HCT116 (cell line): ENCODE results near the gene DSG1. TPM values are rescaled to one million over a fixed set of nuclear protein-coding genes. Genes with fewer than 3 reads are reported as not detected.
A peak's percentile ranks its signal among the peaks of the same experiment; 100 is the strongest.

Source experiments
- ATAC-seq: fragments of 200-7000 bp; cut with Tn5 transposase; 2 replicates; pipeline ENCODE4 v1.9.1; 2020; ENCODE audit warnings: mild to moderate bottlenecking, moderate library complexity
- BruUV-seq: library from RNA; stranded (reverse); fragments of 400-500 nt; replicated peaks from 2 replicates; lab custom pipeline; 2021; lab: Mats Ljungman, UMichigan
- CTCF ChIA-PET: fragments of 300-600 bp; sonication (Branson Sonifier 250); formaldehyde crosslinking; loops from one replicate; lab custom pipeline; 2021; ENCODE audit warnings: antibody characterized with exemption; lab: Charles Lee
- POLR2A ChIA-PET: fragments of 300-600, 350-600 bp; sonication (Branson Sonifier 250); formaldehyde crosslinking; loops from one replicate; lab custom pipeline; 2021; ENCODE audit warnings: antibody characterized with exemption; lab: Charles Lee
- RAD21 ChIA-PET, 2 experiments: fragments of 300-600 bp; sonication (Branson Sonifier 250); formaldehyde crosslinking; loops; one replicate each; lab custom pipeline; 2023; ENCODE audit warnings: low total read pairs in 2 of 2; ENCODE audit not compliant: uncharacterized antibody in 2 of 2, unreplicated experiment in 2 of 2, low non-redundant PET in 1 of 2; lab: Charles Lee
- DNase-seq: peaks from one replicate; pipeline ENCODE4 v3.0.0-alpha.2; 2010; ENCODE audit warnings: low read depth, low spot score
- H2AFZ ChIP-seq: fragments of 200-600 bp; shearing (Covaris generic), sonication (generic); 2 replicates; pipeline ENCODE4 v1.6.1; 2017; ENCODE audit warnings: low read depth, mixed run types, mixed read lengths, antibody characterized with exemption, low read length; ENCODE audit not compliant: poor library complexity, severe bottlenecking
- H3K27ac ChIP-seq: 2 replicates; pipeline ENCODE4 v1.5.1; 2012; ENCODE audit warnings: low read depth, low read length
- H3K27me3 ChIP-seq: fragments of 200-600 bp; sonication (generic); 2 replicates; pipeline ENCODE4 v1.6.1; 2016; ENCODE audit warnings: mixed run types, low read length, mixed read lengths; ENCODE audit not compliant: insufficient read depth
- H3K36me3 ChIP-seq, 2 experiments: fragments of 200-500 bp in 1 of 2; fragments of 200-600 bp in 1 of 2; sonication (Bioruptor generic) in 1 of 2; sonication (generic) in 1 of 2; 2 replicates each; pipeline versions ENCODE4 v1.5.1 to v1.6.1; 2014 to 2016; ENCODE audit warnings: low read length in 2 of 2, inconsistent platforms in 1 of 2, mixed read lengths in 1 of 2, mixed run types in 1 of 2; ENCODE audit not compliant: insufficient read depth in 2 of 2, control insufficient read depth in 1 of 2
- H3K4me1 ChIP-seq, 2 experiments: fragments of 200-600 bp in 1 of 2; sonication (generic) in 1 of 2; 2 replicates each; pipeline versions ENCODE4 v1.5.1 to v1.6.1; 2012 to 2017; ENCODE audit warnings: low read length in 2 of 2, inconsistent platforms in 1 of 2, mild to moderate bottlenecking in 1 of 2, mixed read lengths in 1 of 2, mixed run types in 1 of 2, moderate library complexity in 1 of 2; ENCODE audit not compliant: insufficient read depth in 2 of 2, control insufficient read depth in 1 of 2
- H3K4me2 ChIP-seq: fragments of 200-600 bp; sonication (generic); 2 replicates; pipeline ENCODE4 v1.6.1; 2017; ENCODE audit warnings: mixed run types, low read length, mixed read lengths
- H3K4me3 ChIP-seq, 2 experiments: fragments of 200-600 bp in 1 of 2; sonication (generic) in 1 of 2; replicated peaks in 1 of 2; 2 replicates each; pipeline ENCODE4 v1.5.1; 2011 to 2016; ENCODE audit warnings: low read length in 2 of 2, control low read depth in 1 of 2, low read depth in 1 of 2, mild to moderate bottlenecking in 1 of 2, mixed read lengths in 1 of 2, mixed run types in 1 of 2
- H3K79me2 ChIP-seq: fragments of 200-600 bp; sonication (generic); 2 replicates; pipeline ENCODE4 v1.6.1; 2017; ENCODE audit warnings: mild to moderate bottlenecking, mixed run types, low read length, moderate library complexity, mixed read lengths; ENCODE audit not compliant: insufficient read depth
- H3K9ac ChIP-seq: fragments of 200-600 bp; sonication (generic); 2 replicates; pipeline ENCODE4 v1.6.1; 2016; ENCODE audit warnings: low read length, mixed read lengths
- H3K9me2 ChIP-seq: fragments of 200-600 bp; sonication (generic), shearing (Covaris generic); 2 replicates; pipeline ENCODE4 v1.6.1; 2017; ENCODE audit warnings: mixed run types, mild to moderate bottlenecking, moderate library complexity; ENCODE audit not compliant: insufficient read depth
- H3K9me3 ChIP-seq, 2 experiments: fragments of 200-500 bp in 1 of 2; fragments of 200-600 bp in 1 of 2; sonication (Bioruptor generic) in 1 of 2; sonication (generic) in 1 of 2; 2 replicates each; pipeline ENCODE4 v1.6.1; 2014 to 2017; ENCODE audit warnings: low read length in 2 of 2, mixed read lengths in 2 of 2, inconsistent platforms in 1 of 2, low read depth in 1 of 2, mild to moderate bottlenecking in 1 of 2, mixed run types in 1 of 2, moderate library complexity in 1 of 2; ENCODE audit not compliant: control insufficient read depth in 1 of 2, insufficient read depth in 1 of 2
- H4K20me1 ChIP-seq: fragments of 200-600 bp; sonication (generic), shearing (Covaris generic); 2 replicates; pipeline ENCODE4 v1.6.1; 2017; ENCODE audit warnings: mixed run types, mild to moderate bottlenecking, moderate library complexity; ENCODE audit not compliant: insufficient read depth
- ATF3 ChIP-seq: IDR thresholded peaks from 2 replicates; pipeline ENCODE4 v1.6.1; 2012
- CBX3 ChIP-seq: IDR thresholded peaks from 2 replicates; pipeline ENCODE4 v1.6.1; 2012; ENCODE audit warnings: low read depth
- CEBPB ChIP-seq: IDR thresholded peaks from 2 replicates; pipeline ENCODE4 v1.6.1; 2012; ENCODE audit warnings: low read depth
- CTCF ChIP-seq, 3 experiments: fragments of 200-600 bp in 1 of 3; sonication (generic) in 1 of 3; IDR thresholded peaks in 2 of 3; conservative IDR thresholded peaks in 1 of 3; 2 replicates each; pipeline ENCODE4 v1.5.1; 2012 to 2017; ENCODE audit warnings: low read depth in 2 of 3, low read length in 2 of 3, antibody characterized with exemption in 1 of 3, borderline replicate concordance in 1 of 3, control low read depth in 1 of 3, mild to moderate bottlenecking in 1 of 3, mixed read lengths in 1 of 3, mixed run types in 1 of 3, moderate library complexity in 1 of 3; ENCODE audit not compliant: insufficient read depth in 1 of 3
- ELF1 ChIP-seq: IDR thresholded peaks from 2 replicates; pipeline ENCODE4 v1.6.1; 2012; ENCODE audit warnings: low read depth, borderline replicate concordance
- EZH2phosphoT487 ChIP-seq: fragments of 200-600 bp; IDR thresholded peaks from 2 replicates; pipeline ENCODE4 v1.6.1; 2018; ENCODE audit warnings: antibody characterized with exemption, borderline replicate concordance
- JUND ChIP-seq: IDR thresholded peaks from 2 replicates; pipeline ENCODE4 v1.6.1; 2012
- MAX ChIP-seq: IDR thresholded peaks from 2 replicates; pipeline ENCODE4 v1.6.1; 2012
- POLR2A ChIP-seq: IDR thresholded peaks from 2 replicates; pipeline ENCODE4 v1.7.0; 2011; ENCODE audit warnings: borderline replicate concordance; ENCODE audit not compliant: insufficient read depth, insufficient read length; ENCODE audit errors: extremely low read depth
- POLR2AphosphoS5 ChIP-seq: IDR thresholded peaks from 2 replicates; pipeline ENCODE4 v1.6.1; 2011; ENCODE audit warnings: mild to moderate bottlenecking, low read depth, low read length, moderate library complexity
- RAD21 ChIP-seq: IDR thresholded peaks from 2 replicates; pipeline ENCODE4 v1.6.1; 2012; ENCODE audit warnings: low read depth, mild to moderate bottlenecking
- REST ChIP-seq: IDR thresholded peaks from 2 replicates; pipeline ENCODE4 v1.6.1; 2012; ENCODE audit warnings: low read depth
- SIN3A ChIP-seq: IDR thresholded peaks from 2 replicates; pipeline ENCODE4 v1.6.1; 2012; ENCODE audit warnings: low read depth
- SP1 ChIP-seq: IDR thresholded peaks from 2 replicates; pipeline ENCODE4 v1.6.1; 2012; ENCODE audit warnings: low read depth
- TCF7L2 ChIP-seq: IDR thresholded peaks from 2 replicates; pipeline ENCODE4 v1.7.0; 2011; ENCODE audit warnings: borderline replicate concordance, inconsistent platforms; ENCODE audit not compliant: insufficient read depth, insufficient read length; ENCODE audit errors: extremely low read depth
- YY1 ChIP-seq: IDR thresholded peaks from 2 replicates; pipeline ENCODE4 v1.6.1; 2011; ENCODE audit warnings: low read length, low read depth, moderate library complexity, mild to moderate bottlenecking; ENCODE audit not compliant: insufficient replicate concordance; ENCODE audit errors: extremely low read depth
- ZBTB33 ChIP-seq: IDR thresholded peaks from 2 replicates; pipeline ENCODE4 v1.6.1; 2011; ENCODE audit warnings: mild to moderate bottlenecking, low read length, moderate library complexity; ENCODE audit not compliant: insufficient replicate concordance; ENCODE audit errors: extremely low read depth
- ZNF274 ChIP-seq: fragments of 200-500 bp; sonication (Bioruptor generic); IDR thresholded peaks from 2 replicates; pipeline ENCODE4 v1.6.1; 2014; ENCODE audit warnings: mild to moderate bottlenecking, low read depth, low read length, inconsistent platforms
- intact Hi-C: fragments of 100-400 bp; cut with micrococcal nuclease; formaldehyde crosslinking; loops from 2 replicates; pipeline ENCODE4 v1.10.0; 2022
- total RNA-seq: library from RNA; stranded (reverse); gene quantifications from one replicate; pipeline ENCODE4 v1.2.1, GENCODE V29; 2021; ENCODE audit not compliant: unreplicated experiment

DSG1 gene
- total RNA-seq, 1 experiment from 2014 or later = not detected

GRCh38 chr18:31399306-31400032 lies 81.5 kb downstream of the DSG1 start:
- DNase-seq = peak; percentile 83
- TF ChIP-seq CBX3 (peak; percentile 60; the same call in 1 of the 2 replicates), SP1 (peak; percentile 86), ZNF274 (no peak), TCF7L2 (peak; percentile 82), ATF3 (0 out of 2 replicates have a peak, but pooled peaks have one; percentile 27), ELF1 (peak; percentile 24; the same call in 1 of the 2 replicates), ZBTB33 (no peak), RAD21 (peak; percentile 5; the same call in 1 of the 2 replicates), YY1 (peak; percentile 15), JUND (peak; percentile 91), REST (no peak), MAX (peak; percentile 38), POLR2A (no peak), EZH2phosphoT487 (no peak), SIN3A (no peak), CTCF (IDR thresholded peaks at IDR 0.05 in 2 of 3, conservative IDR thresholded peaks at IDR 0.05 in 1 of 3; ENCODE audit: borderline replicate concordance in 1 of 3, insufficient read depth in 1 of 3, low read depth in 2 of 3, low read length in 2 of 3) (no peak), CEBPB (peak; percentile 90), POLR2AphosphoS5 (no peak)

More at GRCh38 chr18:31399306-31400032, 81.5 kb downstream of the DSG1 start:
- BruUV-seq = no TSS peak
- ChIA-PET POLR2A (no interaction called here), CTCF (interaction anchor here (1.5 kb wide), 1 partner anchor 164 kb away, joined by 4 read pairs; no protein-coding TSS in a partner anchor), RAD21 (no interaction called here)
- H3K9ac ChIP-seq = peak overlapping the region; percentile 36
- peak overlapping the region; percentile 64 for H3K27ac ChIP-seq
- H3K27me3 ChIP-seq = no peaks in the 10 kb centered on the region
- H3K4me2 ChIP-seq = peak overlapping the region; percentile 63
- H2AFZ ChIP-seq = peak overlapping the region; percentile 90
- no peaks in the 10 kb centered on the region for H3K36me3 ChIP-seq
- no peaks in the 10 kb centered on the region for H3K9me2 ChIP-seq
- ATAC-seq = peak; percentile 83
- H3K79me2 ChIP-seq = no peaks in the 10 kb centered on the region
- H3K9me3 ChIP-seq = no peaks in the 10 kb centered on the region
- H3K4me1 ChIP-seq = peaks cover 49 to 54% of the 10 kb centered on the region in 2 experiments
- intact Hi-C loops = loop anchor here (5.0 to 10.0 kb wide), 4 partner anchors 122 to 395 kb away; partner anchors contain the start of gene DSC2
- H4K20me1 ChIP-seq = no peaks in the 10 kb centered on the region
- H3K4me3 ChIP-seq = peak overlapping the region; percentile 4 to 39; a peak in 3 of 4 replicates
